Smooth muscle cell (in vitro differentiated cells): ENCODE results near the gene C4orf50. TPM values are rescaled to one million over a fixed set of nuclear protein-coding genes. Genes with fewer than 3 reads are reported as not detected.

ENCODE experiments used
- DNase-seq: peaks from one replicate; lab custom pipeline; 2025; ENCODE audit not compliant: unreplicated experiment; lab: John Stamatoyannopoulos, UW
- H2AFZ ChIP-seq: fragments of 200-600 bp; sonication (generic); 2 replicates; pipeline ENCODE4 v1.6.0; 2016; ENCODE audit warnings: antibody characterized with exemption, low read depth, mild to moderate bottlenecking
- H3F3A ChIP-seq: fragments of 200-600 bp; sonication (generic); 2 replicates; pipeline ENCODE4 v1.6.0; 2017; ENCODE audit warnings: antibody characterized with exemption, low read depth
- H3K27ac ChIP-seq: fragments of 200-600 bp; sonication (generic); 2 replicates; pipeline ENCODE4 v1.5.1; 2016; ENCODE audit warnings: low read depth, mild to moderate bottlenecking
- H3K27me3 ChIP-seq: fragments of 200-600 bp; sonication (generic); 2 replicates; pipeline ENCODE4 v1.6.1; 2016; ENCODE audit warnings: low read depth, mild to moderate bottlenecking
- H3K36me3 ChIP-seq: fragments of 200-600 bp; sonication (generic); 2 replicates; pipeline ENCODE4 v1.5.1; 2016; ENCODE audit warnings: low read depth
- H3K4me1 ChIP-seq: fragments of 200-600 bp; sonication (generic); 2 replicates; pipeline ENCODE4 v1.5.1; 2016; ENCODE audit warnings: low read depth
- H3K4me2 ChIP-seq: fragments of 200-600 bp; sonication (generic); 2 replicates; pipeline ENCODE4 v1.6.0; 2016; ENCODE audit warnings: mild to moderate bottlenecking
- H3K4me3 ChIP-seq: fragments of 200-600 bp; sonication (generic); 2 replicates; pipeline ENCODE4 v1.5.1; 2016; ENCODE audit warnings: mild to moderate bottlenecking
- H3K79me2 ChIP-seq: fragments of 200-600 bp; sonication (generic); 2 replicates; pipeline ENCODE4 v1.6.0; 2016; ENCODE audit warnings: low read depth, mild to moderate bottlenecking
- H3K9ac ChIP-seq: fragments of 200-600 bp; sonication (generic); 2 replicates; pipeline ENCODE4 v1.6.0; 2016; ENCODE audit warnings: low read depth
- H3K9me3 ChIP-seq: fragments of 200-600 bp; sonication (generic); replicated peaks from 2 replicates; pipeline ENCODE4 v1.5.1; 2016; ENCODE audit warnings: low read depth
- H4K20me1 ChIP-seq: fragments of 200-600 bp; sonication (generic); 2 replicates; pipeline ENCODE4 v1.6.0; 2016; ENCODE audit warnings: low read depth
- CTCF ChIP-seq: fragments of 200-600 bp; sonication (generic); IDR thresholded peaks from 2 replicates; pipeline ENCODE4 v1.5.1; 2017; ENCODE audit warnings: borderline replicate concordance, mild to moderate bottlenecking, antibody characterized with exemption; ENCODE audit not compliant: insufficient read depth, poor library complexity, severe bottlenecking
- WGBS: methylation state at CpG from one replicate; pipeline ENCODE4 v1.1.7; 2016; ENCODE audit warnings: low lambda C conversion rate; 5-methylcytosine and 5-hydroxymethylcytosine counted together
- polyA plus RNA-seq: library from polyadenylated mRNA; unstranded; fragments of >200 nt; fragmentation: Nextera tagmentation; extraction: Ambion mirVana; gene quantifications from 2 replicates; pipeline ENCODE4 v1.2.1, GENCODE V29; 2016
- total RNA-seq: library from RNA; depleted of rRNA; stranded (reverse); fragments of >200 nt; gene quantifications from 2 replicates; pipeline ENCODE4 v1.2.3, GENCODE V29; 2014

C4orf50 gene
- total and polyA plus RNA-seq, 2 experiments from 2014 or later, result not detected

- Histone ChIP-seq H4K20me1 (no peaks in the 10 kb centered on the region), H3K9ac (no peak overlapping the region), H3K79me2 (no peaks in the 10 kb centered on the region), H3K27ac (no peak overlapping the region), H3K9me3 (no peaks in the 10 kb centered on the region), H3F3A (no peaks in the 10 kb centered on the region), H3K27me3 (no peaks in the 10 kb centered on the region), H3K4me3 (no peak overlapping the region), H3K4me1 (no peaks in the 10 kb centered on the region), H3K36me3 (no peaks in the 10 kb centered on the region), H3K4me2 (no peak overlapping the region), H2AFZ (no peak overlapping the region)
- DNase-seq, result no peak
- no peak for TF ChIP-seq CTCF
- WGBS, result 64% methylated on average over 1 of the region's 1 CpG
Observed at GRCh38 chr4:5991405-5991804, 26.8 kb downstream of the C4orf50 start.

GRCh38 chr4:5990446-5991160, 27.6 kb downstream of the C4orf50 start:
- no peaks in the 10 kb centered on the region for H3K36me3 ChIP-seq
- no peak for DNase-seq
- 96% methylated on average over 16 of the region's 16 CpGs for WGBS

GRCh38 chr4:5989236-5990225, 28.7 kb downstream of the C4orf50 start:
- H3K4me3 ChIP-seq, result no peak overlapping the region

More at GRCh38 chr4:5990446-5991160, 27.6 kb downstream of the C4orf50 start:
- Histone ChIP-seq H3K79me2 (no peaks in the 10 kb centered on the region), H3K27me3 (no peaks in the 10 kb centered on the region), H3F3A (no peaks in the 10 kb centered on the region), H3K9me3 (no peaks in the 10 kb centered on the region), H3K27ac (no peak overlapping the region), H3K9ac (no peak overlapping the region), H3K4me2 (no peak overlapping the region), H3K4me1 (no peaks in the 10 kb centered on the region), H2AFZ (no peak overlapping the region), H4K20me1 (no peaks in the 10 kb centered on the region), H3K4me3 (no peak overlapping the region)
- TF ChIP-seq CTCF, result no peak

More at GRCh38 chr4:5989236-5990225, 28.7 kb downstream of the C4orf50 start:
- H3F3A ChIP-seq, result no peaks in the 10 kb centered on the region
- no peak for DNase-seq
- no peaks in the 10 kb centered on the region for H3K4me1 ChIP-seq
- 86% methylated on average over 18 of the region's 18 CpGs for WGBS
- no peaks in the 10 kb centered on the region for H3K27me3 ChIP-seq
- no peak overlapping the region for H3K9ac ChIP-seq
- TF ChIP-seq CTCF, result no peak
- H4K20me1 ChIP-seq, result no peaks in the 10 kb centered on the region
- no peaks in the 10 kb centered on the region for H3K36me3 ChIP-seq
- no peak overlapping the region for H3K4me2 ChIP-seq
- no peak overlapping the region for H3K27ac ChIP-seq
- H2AFZ ChIP-seq, result no peak overlapping the region
- no peaks in the 10 kb centered on the region for H3K79me2 ChIP-seq
- H3K9me3 ChIP-seq, result peaks cover 4% of the 10 kb centered on the region
